LNCaP clone FGC (cell line): Measurements from ENCODE around the gene DNMT3A.

ENCODE experiments used
- DNase-seq: peaks from one replicate; pipeline ENCODE4 v3.0.0-alpha.2; 2011; ENCODE audit warnings: low read depth
- H3K4me3 ChIP-seq: 2 replicates; pipeline ENCODE4 v1.5.1; 2011; ENCODE audit warnings: mild to moderate bottlenecking, low read depth, low read length, control low read depth
- CTCF ChIP-seq: IDR thresholded peaks from 2 replicates; pipeline ENCODE4 v1.5.1; 2012; ENCODE audit warnings: mild to moderate bottlenecking; ENCODE audit not compliant: control insufficient read depth, insufficient read depth; ENCODE audit errors: extremely low read depth

The DNMT3A gene

GRCh38 chr2:25281522-25281921 lies 60.2 kb downstream of the DNMT3A start:
- no peak overlapping the region for H3K4me3 ChIP-seq
- no peak for DNase-seq
- no peak for TF ChIP-seq CTCF

- no peak for TF ChIP-seq CTCF
- no peak for DNase-seq
- H3K4me3 ChIP-seq = no peak overlapping the region
These were observed 61.6 kb downstream of the DNMT3A start for GRCh38 chr2:25280051-25280687.

- no peak overlapping the region for H3K4me3 ChIP-seq
- TF ChIP-seq CTCF = no peak
- DNase-seq = peak; percentile 28
These were observed 62.6 kb downstream of the DNMT3A start for GRCh38 chr2:25279091-25279651.

GRCh38 chr2:25276569-25277465 lies 64.9 kb downstream of the DNMT3A start:
- no peak overlapping the region for H3K4me3 ChIP-seq
- no peak for DNase-seq
- TF ChIP-seq CTCF = no peak

GRCh38 chr2:25275575-25275965 lies 66.2 kb downstream of the DNMT3A start:
- H3K4me3 ChIP-seq = no peak overlapping the region
- DNase-seq = no peak
- no peak for TF ChIP-seq CTCF

GRCh38 chr2:25274868-25275574 lies 66.7 kb downstream of the DNMT3A start:
- DNase-seq = no peak
- H3K4me3 ChIP-seq = no peak overlapping the region
- TF ChIP-seq CTCF = no peak
